Epithelial cell of proximal tubule (primary cell): Measurements from ENCODE around the gene TTLL11. TPM values are rescaled to one million over a fixed set of nuclear protein-coding genes. Genes with fewer than 3 reads are reported as not detected.
A peak's percentile ranks its signal among the peaks of the same experiment; 100 is the strongest.
"Not testable (repeated sequence)": the region's sequence is repeated elsewhere in the genome, so short reads cannot be mapped to it uniquely, and the experiment has no call there.

Experiments used
- DNase-seq: peaks from one replicate; pipeline ENCODE4 v3.0.0-alpha.2; 2011; ENCODE audit warnings: low read depth
- H3K4me3 ChIP-seq: 2 replicates; pipeline ENCODE4 v1.5.1; 2011; ENCODE audit warnings: low read depth, mild to moderate bottlenecking, low read length
- total RNA-seq: library from RNA; depleted of rRNA; stranded (reverse); fragments of >200 nt; gene quantifications from 2 replicates; pipeline ENCODE4 v1.2.3, GENCODE V29; 2015
- TF ChIP-seq, protein P1 (sequence below): conservative IDR thresholded peaks from 2 replicates; pipeline ENCODE4 v1.5.1; 2012; ENCODE audit warnings: low read depth, mild to moderate bottlenecking, low read length

The TTLL11 gene
- total RNA-seq, 1 donor from 2014 or later: 0.75 TPM

- no peak overlapping the region for H3K4me3 ChIP-seq
- TF ChIP-seq, protein P1, sequence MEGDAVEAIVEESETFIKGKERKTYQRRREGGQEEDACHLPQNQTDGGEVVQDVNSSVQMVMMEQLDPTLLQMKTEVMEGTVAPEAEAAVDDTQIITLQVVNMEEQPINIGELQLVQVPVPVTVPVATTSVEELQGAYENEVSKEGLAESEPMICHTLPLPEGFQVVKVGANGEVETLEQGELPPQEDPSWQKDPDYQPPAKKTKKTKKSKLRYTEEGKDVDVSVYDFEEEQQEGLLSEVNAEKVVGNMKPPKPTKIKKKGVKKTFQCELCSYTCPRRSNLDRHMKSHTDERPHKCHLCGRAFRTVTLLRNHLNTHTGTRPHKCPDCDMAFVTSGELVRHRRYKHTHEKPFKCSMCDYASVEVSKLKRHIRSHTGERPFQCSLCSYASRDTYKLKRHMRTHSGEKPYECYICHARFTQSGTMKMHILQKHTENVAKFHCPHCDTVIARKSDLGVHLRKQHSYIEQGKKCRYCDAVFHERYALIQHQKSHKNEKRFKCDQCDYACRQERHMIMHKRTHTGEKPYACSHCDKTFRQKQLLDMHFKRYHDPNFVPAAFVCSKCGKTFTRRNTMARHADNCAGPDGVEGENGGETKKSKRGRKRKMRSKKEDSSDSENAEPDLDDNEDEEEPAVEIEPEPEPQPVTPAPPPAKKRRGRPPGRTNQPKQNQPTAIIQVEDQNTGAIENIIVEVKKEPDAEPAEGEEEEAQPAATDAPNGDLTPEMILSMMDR: no peak
Observed at GRCh38 chr9:122011818-122012498, 81.2 kb downstream of the TTLL11 start.

GRCh38 chr9:122008559-122008958, 84.5 kb downstream of the TTLL11 start:
- TF ChIP-seq, protein P1: no peak
- DNase-seq: no peak
- H3K4me3 ChIP-seq: no peak overlapping the region

More at GRCh38 chr9:122011818-122012498, 81.2 kb downstream of the TTLL11 start:
- DNase-seq: no peak

- DNase-seq: no peak
- TF ChIP-seq, protein P1: no peak
Observed at GRCh38 chr9:122007837-122008236, 85.3 kb downstream of the TTLL11 start.

DNA sequence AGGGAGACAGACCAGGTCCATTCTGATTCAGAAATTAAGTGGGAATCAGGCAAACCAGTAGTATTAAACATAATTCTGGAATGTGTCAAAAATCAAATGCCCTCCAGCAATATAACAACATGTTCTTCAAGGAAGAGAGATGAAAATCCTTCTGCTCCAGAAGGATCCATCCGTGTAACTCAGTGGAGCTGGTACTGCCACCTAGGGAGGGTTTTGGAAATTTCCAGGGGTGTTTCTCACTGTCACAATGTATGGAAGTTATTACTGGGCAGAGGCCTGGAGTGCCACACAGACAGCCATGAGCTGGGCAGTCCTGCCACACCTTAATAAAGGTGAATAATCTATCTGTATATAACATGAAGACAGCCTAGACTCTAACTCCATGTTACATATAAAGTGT, 87.5 kb downstream of the TTLL11 start:
- DNase-seq: no peak
- H3K4me3 ChIP-seq: no peak overlapping the region
- TF ChIP-seq, protein P1: peak; percentile 66

More at GRCh38 chr9:122007837-122008236, 85.3 kb downstream of the TTLL11 start:
- H3K4me3 ChIP-seq: no peak overlapping the region

DNA sequence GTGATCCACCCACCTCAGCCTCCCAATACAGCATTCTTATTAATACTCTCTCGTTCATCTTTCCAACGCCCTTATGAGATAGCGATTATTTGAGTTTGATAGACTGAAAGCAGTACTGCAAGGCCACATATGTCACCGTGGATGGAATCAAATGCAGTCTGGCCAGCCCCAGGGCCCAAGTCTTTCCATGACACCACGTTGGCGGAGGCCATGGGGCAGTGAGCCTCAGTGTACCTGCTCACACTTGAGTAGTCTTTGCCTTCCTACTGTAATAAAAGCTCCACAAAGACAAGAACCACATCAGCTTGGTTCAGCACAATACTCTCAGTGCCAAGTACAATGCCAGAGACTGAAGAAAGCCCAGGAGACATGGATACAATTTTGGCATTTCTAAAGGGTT, 88.5 kb downstream of the TTLL11 start:
- TF ChIP-seq, protein P1: no peak
- no peak overlapping the region for H3K4me3 ChIP-seq
- no peak for DNase-seq

DNA sequence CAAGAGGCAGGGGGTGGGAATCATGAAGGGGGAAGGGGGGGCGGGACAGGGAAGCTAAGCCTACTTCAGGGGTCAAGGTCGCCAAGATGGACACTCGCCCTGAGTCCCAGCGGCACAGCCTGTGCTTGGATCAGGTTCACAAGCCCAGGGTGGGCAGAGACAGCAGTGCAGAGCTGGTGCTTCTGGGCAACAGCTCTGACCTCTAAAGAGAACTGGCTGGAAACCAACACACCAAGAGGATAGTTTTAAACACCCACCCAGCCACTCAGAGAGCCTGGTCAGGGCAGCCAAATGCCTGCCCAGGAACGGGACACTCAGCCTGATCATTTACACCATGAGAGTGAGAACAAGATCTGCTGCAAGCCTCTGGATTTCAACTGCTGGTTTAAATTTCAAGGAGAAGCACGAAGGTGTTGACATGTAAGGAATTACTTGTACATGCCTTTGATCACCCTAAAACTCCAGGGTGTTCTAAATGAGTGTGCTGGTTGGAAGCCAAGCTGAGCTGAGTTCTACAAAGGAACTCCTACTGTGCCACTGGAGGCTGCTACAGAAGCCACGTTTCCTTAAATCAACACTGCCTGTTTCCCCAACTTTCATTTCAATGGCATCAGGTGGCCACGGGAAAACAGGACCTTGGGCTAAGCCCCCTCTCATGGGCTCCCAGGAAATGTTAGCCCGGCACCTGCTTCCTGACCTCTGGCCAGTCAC, 91.5 kb downstream of the TTLL11 start:
- no peak for DNase-seq
- TF ChIP-seq, protein P1: no peak
- H3K4me3 ChIP-seq: no peak overlapping the region

DNA sequence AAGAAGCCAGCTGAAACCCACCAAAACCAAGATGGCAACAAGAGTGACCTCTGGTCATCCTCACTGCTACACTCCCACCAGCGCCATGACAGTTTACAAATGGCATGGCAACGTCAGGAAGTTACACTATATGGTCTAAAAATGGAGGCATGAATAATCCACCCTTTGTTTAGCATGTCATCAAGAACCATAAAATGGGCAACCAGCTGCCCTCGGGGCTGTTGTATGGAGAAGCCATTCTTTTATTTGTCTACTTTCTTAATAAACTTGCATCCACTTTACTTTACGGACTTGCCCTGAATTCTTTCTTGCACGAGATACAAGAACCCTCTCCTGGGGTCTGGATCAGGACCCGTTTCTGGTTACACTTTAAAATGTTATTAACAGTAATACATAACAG, 92.6 kb downstream of the TTLL11 start:
- H3K4me3 ChIP-seq: not testable (repeated sequence)

More for the DNA sequence above, 92.6 kb downstream of the TTLL11 start:
- DNase-seq: not testable (repeated sequence)
